Upper lobe of right lung (tissue), 1 donor: ENCODE measurements around the gene KCNS1. TPM values are rescaled to one million over a fixed set of nuclear protein-coding genes. Genes with fewer than 3 reads are reported as not detected.
A peak's percentile ranks its signal among the peaks of the same experiment; 100 is the strongest.

Experiments used
- ATAC-seq: fragments of 200-7000 bp; cut with Tn5 transposase; one replicate; pipeline ENCODE4 v1.9.1; 2020; ENCODE audit warnings: mild to moderate bottlenecking, moderate library complexity
- DNase-seq: peaks from one replicate; pipeline ENCODE4 v3.0.0-alpha.2; 2020
- H3K27ac ChIP-seq: fragments of 200-600 bp; one replicate; pipeline ENCODE4 v1.8.0; 2022
- H3K27me3 ChIP-seq: fragments of 200-600 bp; one replicate; pipeline ENCODE4 v1.8.0; 2022; ENCODE audit warnings: mild to moderate bottlenecking
- H3K36me3 ChIP-seq: fragments of 200-600 bp; one replicate; pipeline ENCODE4 v1.8.0; 2022
- H3K4me1 ChIP-seq: fragments of 200-600 bp; one replicate; pipeline ENCODE4 v1.8.0; 2022
- H3K4me3 ChIP-seq: fragments of 200-600 bp; one replicate; pipeline ENCODE4 v1.8.0; 2022; ENCODE audit warnings: mild to moderate bottlenecking
- H3K9me3 ChIP-seq: fragments of 200-600 bp; one replicate; pipeline ENCODE4 v1.8.0; 2022
- intact Hi-C: fragments of 100-400 bp; cut with DNase I; formaldehyde crosslinking; loops from one replicate; pipeline ENCODE4 v1.11.0; 2022
- total RNA-seq: library from RNA; stranded (reverse); fragmentation: NEBNext Ultra II Directional; extraction: Animal tissue kit (Norgen Biotek cat#: 25700); gene quantifications from one replicate; pipeline ENCODE4 v1.2.1, GENCODE V29; 2021
- TF ChIP-seq, protein P1 (sequence below): fragments of 200-600 bp; IDR thresholded peaks from one replicate; pipeline ENCODE4 v1.8.0; 2022; ENCODE audit warnings: antibody characterized with exemption
- donor health status: DM: no; HTN: yes; CAD: no; lungs with severe emphysema.

KCNS1 gene
- total RNA-seq, 1 donor from 2014 or later = 1.6 TPM

DNA sequence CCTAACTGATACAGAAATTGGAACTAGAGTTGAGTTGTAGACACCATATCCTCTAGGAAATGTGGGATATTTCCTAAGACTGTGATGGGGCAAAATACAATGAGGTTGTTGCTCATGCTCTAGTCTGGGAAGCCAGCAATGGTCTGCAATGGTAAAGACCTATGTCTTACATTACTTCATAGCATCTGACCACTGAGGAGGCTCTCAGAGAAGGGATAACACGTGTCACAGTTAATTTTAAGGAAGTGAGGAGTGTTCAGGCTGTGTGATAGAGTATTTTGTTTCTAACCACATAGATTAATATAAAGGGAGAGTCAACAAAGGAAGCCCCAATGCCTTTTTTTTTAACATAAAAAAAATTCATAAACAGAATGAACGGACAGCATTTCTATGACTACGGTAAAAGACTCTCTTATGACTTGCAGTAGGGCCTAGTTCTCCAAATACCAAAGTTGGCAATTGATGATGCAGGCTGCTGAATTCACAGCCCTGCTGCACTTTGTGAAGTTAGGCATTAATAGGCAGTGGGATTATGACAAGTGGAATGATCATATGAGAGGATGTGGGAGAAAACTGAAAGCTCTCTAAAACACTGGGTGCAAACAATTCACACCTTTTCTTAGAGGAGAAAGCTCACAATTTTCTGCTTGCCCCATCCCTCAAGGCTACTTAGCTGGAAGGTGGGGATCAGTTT, 13.7 kb downstream of the KCNS1 start:
- TF ChIP-seq, protein P1, sequence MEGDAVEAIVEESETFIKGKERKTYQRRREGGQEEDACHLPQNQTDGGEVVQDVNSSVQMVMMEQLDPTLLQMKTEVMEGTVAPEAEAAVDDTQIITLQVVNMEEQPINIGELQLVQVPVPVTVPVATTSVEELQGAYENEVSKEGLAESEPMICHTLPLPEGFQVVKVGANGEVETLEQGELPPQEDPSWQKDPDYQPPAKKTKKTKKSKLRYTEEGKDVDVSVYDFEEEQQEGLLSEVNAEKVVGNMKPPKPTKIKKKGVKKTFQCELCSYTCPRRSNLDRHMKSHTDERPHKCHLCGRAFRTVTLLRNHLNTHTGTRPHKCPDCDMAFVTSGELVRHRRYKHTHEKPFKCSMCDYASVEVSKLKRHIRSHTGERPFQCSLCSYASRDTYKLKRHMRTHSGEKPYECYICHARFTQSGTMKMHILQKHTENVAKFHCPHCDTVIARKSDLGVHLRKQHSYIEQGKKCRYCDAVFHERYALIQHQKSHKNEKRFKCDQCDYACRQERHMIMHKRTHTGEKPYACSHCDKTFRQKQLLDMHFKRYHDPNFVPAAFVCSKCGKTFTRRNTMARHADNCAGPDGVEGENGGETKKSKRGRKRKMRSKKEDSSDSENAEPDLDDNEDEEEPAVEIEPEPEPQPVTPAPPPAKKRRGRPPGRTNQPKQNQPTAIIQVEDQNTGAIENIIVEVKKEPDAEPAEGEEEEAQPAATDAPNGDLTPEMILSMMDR = no peak
- H3K36me3 ChIP-seq = no peaks in the 10 kb centered on the region
- H3K27ac ChIP-seq = no peak overlapping the region
- DNase-seq (no peak), ATAC-seq (peak; percentile 91)
- intact Hi-C loops = no loop called here
- H3K4me1 ChIP-seq = peaks cover 6% of the 10 kb centered on the region
- no peaks in the 10 kb centered on the region for H3K9me3 ChIP-seq
- H3K27me3 ChIP-seq = no peaks in the 10 kb centered on the region
- no peak overlapping the region for H3K4me3 ChIP-seq

DNA sequence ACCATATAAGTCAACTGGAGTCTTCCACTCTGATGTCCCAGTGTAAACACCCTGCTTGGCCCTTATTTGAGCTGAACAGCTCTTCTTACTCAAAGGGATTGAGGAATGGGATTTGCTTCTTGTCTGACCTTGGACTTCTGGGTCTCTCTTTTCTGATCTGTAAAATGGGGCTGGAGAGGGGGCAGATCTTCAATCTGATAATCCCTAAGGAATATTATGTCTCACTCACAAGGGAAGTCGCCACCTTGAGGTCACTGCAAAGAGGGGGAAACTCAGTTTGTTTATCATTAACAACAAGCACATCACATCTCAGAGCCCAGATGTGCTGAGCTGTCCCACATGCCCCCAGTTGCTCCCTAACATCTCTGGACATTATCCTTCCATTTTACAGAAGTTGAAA, 15.1 kb downstream of the KCNS1 start:
- ATAC-seq = no peak
- intact Hi-C loops = no loop called here
- H3K4me3 ChIP-seq = no peak overlapping the region
- DNase-seq = no peak
- H3K36me3 ChIP-seq = no peaks in the 10 kb centered on the region
- H3K27ac ChIP-seq = no peak overlapping the region
- peaks cover 6% of the 10 kb centered on the region for H3K4me1 ChIP-seq
- no peaks in the 10 kb centered on the region for H3K27me3 ChIP-seq
- TF ChIP-seq, protein P1 = no peak
- H3K9me3 ChIP-seq = no peaks in the 10 kb centered on the region

DNA sequence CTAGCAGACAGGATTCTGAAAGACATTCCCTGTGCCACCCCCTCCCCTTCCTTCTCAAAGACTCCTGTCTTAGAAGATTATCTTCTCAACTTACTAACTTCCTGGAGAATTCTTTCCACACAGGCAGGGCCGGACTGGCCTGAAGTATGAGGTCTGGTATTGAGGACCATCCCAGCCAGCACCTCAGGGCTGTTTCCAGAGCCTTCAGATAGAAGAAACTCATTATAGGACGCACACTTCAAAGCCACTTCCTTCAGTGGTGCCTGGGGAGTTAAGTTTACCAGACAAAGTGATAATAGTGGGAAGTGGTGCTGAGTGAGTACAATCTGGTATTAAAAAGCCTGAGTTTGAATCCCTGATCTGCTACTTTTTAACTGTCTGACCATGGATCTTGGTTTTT, 15.6 kb downstream of the KCNS1 start:
- no peaks in the 10 kb centered on the region for H3K9me3 ChIP-seq
- DNase-seq (no peak), ATAC-seq (no peak)
- peaks cover 6% of the 10 kb centered on the region for H3K4me1 ChIP-seq
- TF ChIP-seq, protein P1 = no peak
- H3K36me3 ChIP-seq = peaks cover 5% of the 10 kb centered on the region
- no peak overlapping the region for H3K4me3 ChIP-seq
- H3K27ac ChIP-seq = no peak overlapping the region
- H3K27me3 ChIP-seq = no peaks in the 10 kb centered on the region
- intact Hi-C loops = no loop called here

DNA sequence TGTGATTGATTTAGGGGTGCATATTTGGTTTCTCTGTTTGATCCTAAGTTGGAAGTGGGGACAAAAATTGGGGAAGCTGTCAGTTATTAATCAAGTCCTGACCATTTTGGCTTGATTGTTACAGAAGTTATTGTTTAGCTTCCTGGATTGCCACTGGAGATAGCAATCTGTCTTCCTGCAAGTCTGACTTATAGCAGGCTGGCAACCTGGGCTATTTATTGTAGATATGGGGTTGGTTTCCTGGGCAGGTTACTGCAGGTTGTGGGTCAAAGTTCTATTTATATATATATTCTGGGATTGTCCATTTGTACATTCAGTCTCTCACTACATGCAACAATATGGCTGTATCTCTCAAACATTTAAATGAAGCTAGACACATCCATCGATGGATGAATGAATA, 17.8 kb downstream of the KCNS1 start:
- Histone ChIP-seq H3K27me3 (no peaks in the 10 kb centered on the region), H3K4me3 (no peak overlapping the region), H3K9me3 (no peaks in the 10 kb centered on the region), H3K27ac (no peak overlapping the region), H3K36me3 (peaks cover 25% of the 10 kb centered on the region), H3K4me1 (peaks cover 6% of the 10 kb centered on the region)
- DNase-seq (no peak), ATAC-seq (no peak)
- intact Hi-C loops = no loop called here
- TF ChIP-seq, protein P1 = no peak

DNA sequence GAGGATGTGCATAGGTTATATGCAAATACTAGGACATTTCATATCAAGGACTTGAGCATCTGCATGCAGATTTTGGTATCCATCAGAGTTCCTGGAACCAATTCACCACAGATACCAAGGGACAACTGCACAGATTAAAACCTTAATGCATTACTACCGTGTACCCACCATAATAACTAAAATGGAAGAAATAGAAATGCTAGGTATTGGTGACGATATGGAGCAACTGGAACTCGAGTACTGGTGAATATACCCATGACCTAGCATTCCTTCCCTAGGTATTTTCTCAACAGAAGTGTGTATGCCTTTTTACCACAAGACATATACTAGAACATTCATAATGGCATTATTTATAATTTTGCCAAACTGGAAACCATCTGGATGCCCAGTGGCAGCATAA, 18.5 kb downstream of the KCNS1 start:
- Histone ChIP-seq H3K36me3 (peaks cover 31% of the 10 kb centered on the region), H3K27me3 (no peaks in the 10 kb centered on the region), H3K9me3 (no peaks in the 10 kb centered on the region), H3K4me3 (no peak overlapping the region), H3K27ac (no peak overlapping the region), H3K4me1 (no peaks in the 10 kb centered on the region)
- ATAC-seq = no peak
- DNase-seq = no peak
- TF ChIP-seq, protein P1 = no peak
- intact Hi-C loops = no loop called here
